ENCODE measurements around the gene PAXX.

DNA sequence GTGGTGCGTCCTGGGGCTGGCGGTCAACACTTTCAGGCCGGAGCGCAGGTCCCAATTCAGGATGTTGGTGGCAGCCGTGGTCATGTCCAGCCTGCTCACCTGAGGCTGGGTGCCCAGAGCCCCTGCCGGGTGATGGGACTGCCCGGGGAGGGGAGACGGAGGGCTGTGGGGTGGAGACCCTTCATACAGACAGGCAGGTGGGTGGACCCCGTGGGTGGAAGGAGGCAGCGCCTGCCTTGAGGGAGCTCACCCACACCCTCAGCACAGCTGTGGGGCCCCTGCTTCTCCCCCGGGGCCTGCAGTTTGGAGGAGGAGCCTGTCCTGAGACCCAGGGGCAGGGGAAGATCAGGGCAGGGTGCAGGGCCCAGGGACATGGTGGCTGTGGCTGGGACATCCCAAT, 21.9 kb upstream of the PAXX start:
- TF ChIP-seq, protein P1, sequence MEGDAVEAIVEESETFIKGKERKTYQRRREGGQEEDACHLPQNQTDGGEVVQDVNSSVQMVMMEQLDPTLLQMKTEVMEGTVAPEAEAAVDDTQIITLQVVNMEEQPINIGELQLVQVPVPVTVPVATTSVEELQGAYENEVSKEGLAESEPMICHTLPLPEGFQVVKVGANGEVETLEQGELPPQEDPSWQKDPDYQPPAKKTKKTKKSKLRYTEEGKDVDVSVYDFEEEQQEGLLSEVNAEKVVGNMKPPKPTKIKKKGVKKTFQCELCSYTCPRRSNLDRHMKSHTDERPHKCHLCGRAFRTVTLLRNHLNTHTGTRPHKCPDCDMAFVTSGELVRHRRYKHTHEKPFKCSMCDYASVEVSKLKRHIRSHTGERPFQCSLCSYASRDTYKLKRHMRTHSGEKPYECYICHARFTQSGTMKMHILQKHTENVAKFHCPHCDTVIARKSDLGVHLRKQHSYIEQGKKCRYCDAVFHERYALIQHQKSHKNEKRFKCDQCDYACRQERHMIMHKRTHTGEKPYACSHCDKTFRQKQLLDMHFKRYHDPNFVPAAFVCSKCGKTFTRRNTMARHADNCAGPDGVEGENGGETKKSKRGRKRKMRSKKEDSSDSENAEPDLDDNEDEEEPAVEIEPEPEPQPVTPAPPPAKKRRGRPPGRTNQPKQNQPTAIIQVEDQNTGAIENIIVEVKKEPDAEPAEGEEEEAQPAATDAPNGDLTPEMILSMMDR (conservative IDR thresholded peaks at IDR 0.05 in 1 of 2, IDR thresholded peaks at IDR 0.05 in 1 of 2; ENCODE audit: low read depth in 1 of 2, low read length in 2 of 2) = no peak
- TF ChIP-seq EZH2 (IDR thresholded peaks at IDR 0.05; ENCODE audit: low read length, missing control alignments) = no peak
